NCI-H748 treated with DMSO at 0.1 percent for 48 hours (cell line): ENCODE measurements around the gene EEIG2.

Experiments
- DNase-seq: peaks from one replicate; lab custom pipeline; 2025; lab: John Stamatoyannopoulos, UW

The EEIG2 gene

DNA sequence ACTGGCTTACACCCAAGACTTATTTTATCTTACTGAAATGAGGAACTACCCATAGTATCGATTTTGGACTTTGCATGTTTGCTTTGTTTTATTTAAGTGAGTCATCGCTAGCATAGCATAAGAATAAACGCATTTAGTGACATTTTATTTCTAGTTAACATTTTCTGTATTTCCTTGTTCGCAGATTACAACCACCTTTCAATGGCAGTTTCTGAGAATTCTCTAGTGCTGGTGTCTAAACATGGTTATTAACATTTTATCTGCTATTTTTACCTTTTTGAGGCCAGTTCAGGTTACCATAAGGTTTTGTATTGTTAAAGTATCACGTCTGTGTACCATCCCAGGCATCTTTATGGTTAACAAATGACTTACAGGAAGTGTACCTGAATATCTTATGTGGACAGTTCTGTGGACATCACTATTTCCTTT is 24.5 kb downstream of the EEIG2 start:
- DNase-seq = no peak

DNA sequence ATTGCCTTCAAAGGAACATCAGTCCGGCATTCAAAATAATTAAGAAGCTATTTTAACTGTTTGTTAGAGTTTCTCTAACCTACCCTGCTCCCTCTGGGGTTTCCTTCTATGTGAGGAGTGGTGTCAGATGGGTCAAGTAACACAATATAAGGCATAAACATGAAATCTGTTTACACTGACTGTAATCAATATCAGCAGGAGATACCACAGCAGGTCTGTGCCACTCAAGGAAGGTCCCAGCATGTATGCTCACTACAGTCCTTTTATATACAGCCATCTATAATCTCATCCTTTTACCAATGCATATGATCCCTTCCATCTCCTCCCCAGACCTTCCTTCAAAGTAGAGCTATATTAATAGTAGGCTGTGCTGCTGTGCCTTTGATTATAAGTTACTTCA is 25.4 kb downstream of the EEIG2 start:
- DNase-seq = no peak

DNA sequence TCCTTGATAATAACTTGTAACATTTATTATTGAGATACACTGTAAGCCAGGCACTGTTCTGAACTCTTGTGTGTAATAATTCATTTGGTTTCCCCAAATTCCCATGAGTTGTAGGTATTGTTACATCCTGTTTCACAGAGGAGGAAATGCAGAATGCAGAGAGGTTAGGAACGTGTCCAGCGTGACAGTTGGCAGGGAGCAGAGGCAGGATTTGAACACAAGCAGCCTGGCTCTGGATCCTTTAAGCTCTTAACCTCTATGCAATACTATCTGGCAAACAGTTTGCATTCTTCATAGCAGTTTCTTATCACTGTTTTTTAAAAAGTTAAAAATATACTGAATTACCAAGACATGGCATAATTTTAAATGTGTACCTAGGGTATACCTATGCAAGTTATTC is 30.5 kb downstream of the EEIG2 start:
- DNase-seq = no peak

DNA sequence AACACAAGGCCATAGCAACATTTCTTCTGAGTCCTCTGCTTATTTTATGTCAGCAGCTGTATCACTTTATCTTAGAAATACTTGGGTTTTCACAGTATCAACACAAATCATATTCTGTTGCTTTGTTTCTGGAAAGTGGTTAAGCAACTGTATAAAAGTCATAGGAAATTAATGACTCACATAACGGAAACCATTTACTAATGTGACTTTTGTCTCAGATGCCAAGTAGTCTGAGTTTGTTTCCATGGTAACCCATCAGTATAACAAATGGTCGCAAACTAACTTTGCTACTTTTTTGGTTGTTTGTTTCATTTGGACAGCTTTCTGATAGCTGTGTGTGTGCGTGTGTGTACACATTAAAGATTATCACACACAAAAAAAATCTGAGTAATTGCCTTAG is 31.1 kb downstream of the EEIG2 start:
- no peak for DNase-seq

DNA sequence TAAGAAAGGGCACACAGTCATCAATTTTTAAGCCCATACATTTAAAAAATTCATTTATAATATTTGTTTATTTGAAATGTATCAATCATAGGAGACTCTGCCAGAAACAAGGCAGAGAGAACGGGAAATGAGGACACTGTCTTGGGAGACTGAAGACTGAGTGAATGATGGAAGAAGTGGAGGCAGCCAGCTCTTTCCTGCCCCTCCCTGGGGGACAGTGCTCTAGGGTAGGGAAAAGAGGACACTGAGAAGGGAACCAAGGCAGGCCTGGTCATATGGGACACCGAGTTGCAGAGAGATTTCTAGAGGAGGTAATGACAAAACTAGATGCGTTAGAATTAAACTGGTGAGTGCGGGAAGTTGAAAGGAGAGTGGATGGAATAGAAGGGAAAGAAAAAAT is 31.6 kb downstream of the EEIG2 start:
- no peak for DNase-seq

DNA sequence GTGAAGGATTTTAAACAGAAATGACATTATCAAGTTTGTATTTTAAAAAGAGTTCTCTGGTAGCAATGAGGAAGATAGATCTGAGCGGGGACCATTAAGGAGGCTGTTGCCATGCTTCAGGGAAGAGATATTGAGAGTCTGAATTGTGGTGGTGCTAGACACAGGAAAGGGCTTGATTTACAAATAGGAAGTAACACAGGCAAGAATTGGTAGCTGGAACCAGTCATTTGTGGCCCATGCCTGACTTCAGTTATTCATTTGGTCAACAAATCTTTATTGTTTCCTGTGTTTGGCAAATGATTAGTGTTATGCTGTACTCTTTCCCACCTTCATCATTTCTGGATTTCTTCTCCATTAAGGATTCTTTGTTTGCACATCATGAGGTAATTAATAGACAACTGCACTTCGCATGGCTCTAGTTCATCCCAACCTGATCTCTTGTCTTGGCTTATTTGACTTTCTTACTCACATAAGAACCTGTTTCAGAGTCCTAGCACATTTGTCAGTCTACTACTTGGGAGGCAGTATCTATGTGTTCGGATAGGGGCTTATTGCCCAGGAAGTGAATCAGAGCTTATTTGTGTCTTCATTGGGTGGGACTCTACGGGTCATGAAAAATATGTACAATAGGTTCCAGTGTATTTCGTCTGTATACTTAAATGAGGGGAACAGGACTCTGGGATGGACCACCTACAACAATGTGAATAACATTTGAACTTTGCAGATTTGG is 32.3 kb downstream of the EEIG2 start:
- no peak for DNase-seq

DNA sequence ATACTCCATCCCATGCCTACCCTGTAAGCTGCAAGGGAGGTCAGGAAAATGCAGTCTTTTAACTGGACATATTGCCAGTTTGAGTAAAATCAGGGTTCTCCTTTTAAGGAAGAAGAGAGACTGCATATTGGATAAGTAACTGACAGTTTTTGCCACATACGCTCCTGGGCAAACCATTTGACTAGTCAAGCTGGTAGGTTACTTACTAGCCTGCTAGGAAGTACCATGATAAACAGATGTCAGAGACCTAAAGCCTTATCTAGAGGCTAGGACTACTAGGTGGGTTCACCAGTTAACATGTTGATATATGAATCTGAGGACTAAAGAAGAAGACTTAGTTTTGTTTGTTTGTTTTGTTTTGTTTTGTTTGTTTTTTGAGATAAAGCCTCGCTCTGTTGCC is 33.5 kb downstream of the EEIG2 start:
- no peak for DNase-seq

DNA sequence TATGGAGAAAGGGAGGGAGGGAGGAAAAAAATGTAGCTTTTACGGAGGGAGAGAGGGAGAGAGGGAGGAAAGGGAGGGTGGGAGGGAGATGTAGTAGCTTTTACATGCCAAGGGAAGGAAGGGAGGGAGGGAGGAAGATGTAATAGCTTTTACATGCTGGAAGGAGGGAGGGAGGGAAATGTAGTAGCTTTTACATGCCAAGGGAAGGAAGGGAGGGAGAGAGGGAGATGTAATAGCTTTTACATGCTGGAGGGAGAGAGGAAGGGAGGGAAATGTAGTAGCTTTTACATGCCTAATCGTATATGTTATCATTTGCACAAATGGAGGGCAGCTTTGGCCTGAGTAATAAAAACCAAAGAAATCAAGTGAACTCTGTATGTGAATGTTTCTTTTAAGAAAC is 35.6 kb downstream of the EEIG2 start:
- DNase-seq = no peak

DNA sequence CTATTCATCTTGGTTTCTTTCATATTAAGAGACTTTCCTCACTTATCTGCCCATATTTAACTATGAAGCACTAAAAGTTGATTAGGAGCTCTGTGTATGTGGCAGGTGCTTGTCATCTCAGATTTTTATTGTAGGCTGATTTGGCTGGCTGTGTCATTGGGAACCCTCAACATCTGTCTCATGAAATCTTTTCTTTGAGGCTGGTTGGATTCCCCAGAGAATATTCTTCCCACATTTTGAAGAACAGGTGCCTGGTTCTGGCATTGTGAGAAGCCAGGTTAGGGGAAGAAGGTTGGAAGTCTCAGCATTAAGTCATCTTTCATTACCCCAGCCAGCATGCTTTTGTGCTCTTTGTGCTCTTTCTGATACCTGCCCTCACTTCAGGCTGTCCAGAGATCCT is 37.1 kb downstream of the EEIG2 start:
- no peak for DNase-seq

DNA sequence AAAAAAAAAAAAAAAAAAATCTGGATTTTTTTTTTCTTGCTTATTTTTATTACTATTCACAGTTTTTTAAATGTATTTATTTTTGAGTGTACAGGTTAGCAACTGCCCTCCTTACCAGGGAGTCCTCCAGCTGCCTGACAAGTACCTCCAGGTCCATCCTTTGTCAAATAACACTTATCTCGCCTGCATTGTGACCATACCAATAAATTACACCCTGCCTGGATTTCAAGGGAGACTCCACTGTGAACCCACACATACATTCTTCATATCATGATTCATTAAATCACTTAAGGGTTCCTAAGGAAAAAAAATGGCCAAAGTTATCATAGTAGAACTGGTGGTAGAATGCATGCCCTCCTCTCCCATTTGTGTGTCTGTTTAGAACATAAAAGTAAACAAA is 38.4 kb downstream of the EEIG2 start:
- no peak for DNase-seq

DNA sequence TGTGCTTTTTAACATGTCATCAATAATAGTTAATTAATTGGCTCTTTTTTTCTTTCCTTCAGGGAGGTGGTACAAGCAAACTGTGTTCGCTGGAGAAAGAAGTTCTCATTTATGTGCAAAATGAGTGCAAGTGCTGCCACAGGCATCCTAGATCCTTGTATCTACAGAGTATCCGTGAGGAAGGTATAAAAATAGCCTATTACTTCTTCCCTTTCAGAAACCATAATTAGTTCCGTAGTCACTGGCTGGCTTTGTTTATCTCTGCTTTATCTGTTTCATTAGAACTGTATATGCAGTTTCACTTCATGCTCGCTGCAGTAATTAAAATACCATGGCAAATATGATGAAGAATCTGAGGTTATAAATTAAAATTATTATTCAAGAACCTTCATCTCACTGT is 40.6 kb downstream of the EEIG2 start:
- DNase-seq = no peak

DNA sequence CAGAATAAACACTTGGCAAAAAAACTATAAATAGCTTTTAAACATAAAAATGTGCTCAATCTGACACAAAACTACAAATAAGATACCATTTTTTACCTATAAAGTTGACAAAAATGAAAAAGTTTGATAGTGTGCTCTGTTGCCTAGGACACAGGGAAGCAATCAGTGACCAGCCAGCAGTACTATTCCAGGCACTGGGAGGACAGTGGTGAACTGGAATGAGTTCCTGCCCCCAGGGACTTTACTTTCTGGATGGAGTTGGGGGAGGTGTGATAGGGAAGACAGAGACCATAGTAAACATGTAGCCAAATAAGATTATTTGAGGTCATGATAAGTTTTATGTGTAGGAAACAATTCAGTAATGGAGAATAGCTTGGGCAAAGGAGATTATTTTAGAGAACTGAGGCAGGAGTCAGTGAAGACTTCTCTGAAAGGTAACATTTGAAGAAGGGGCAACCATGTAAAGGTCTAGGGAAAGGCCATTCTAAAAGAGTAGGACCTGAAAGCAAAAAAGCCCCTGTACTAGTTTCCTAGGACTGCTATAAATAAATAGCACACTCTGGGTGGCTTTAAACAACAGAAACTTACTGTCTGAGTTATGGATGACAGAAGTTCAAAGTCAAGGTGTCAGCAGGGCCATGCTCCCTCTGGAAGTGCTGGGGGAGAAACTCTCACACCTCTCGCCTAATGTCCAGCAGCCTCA is 42.0 kb downstream of the EEIG2 start:
- DNase-seq = no peak

DNA sequence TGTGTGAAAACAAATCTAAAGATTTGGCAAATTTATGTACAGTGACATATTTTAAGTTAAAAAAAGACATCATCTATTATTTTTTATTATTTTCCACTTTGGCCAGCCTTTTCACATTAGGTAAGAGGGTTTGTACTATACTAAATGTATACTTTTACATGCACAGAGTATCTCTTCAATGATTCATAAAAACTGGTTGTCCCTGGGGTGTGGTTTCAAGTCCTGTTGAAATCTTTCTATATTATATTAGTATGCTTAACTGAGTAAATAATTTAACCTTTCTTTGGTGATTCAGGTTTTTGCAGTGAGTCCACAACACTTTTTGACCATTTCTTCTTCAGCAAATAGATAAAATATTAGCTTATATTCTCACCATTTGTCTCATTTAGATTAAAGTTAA is 45.7 kb downstream of the EEIG2 start:
- DNase-seq = no peak

DNA sequence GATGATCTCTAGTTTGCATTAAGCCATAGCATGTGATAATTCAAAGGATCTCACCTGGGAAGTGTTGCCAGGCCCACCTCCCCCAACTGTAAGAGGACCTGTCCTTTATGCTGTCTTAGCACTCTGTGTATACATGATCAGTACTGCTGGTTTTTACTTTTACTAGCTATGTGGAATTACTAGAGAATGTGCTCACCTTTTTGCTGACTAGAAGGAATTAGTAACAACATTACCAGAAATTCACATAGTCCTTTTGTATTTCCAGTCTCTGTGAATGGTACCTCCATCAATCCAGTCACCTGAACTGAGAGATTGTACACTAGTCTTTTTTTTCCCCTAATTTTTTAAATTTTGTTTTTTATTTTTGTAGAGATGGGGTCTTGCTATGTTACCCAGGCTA is 46.6 kb downstream of the EEIG2 start:
- DNase-seq = no peak

DNA sequence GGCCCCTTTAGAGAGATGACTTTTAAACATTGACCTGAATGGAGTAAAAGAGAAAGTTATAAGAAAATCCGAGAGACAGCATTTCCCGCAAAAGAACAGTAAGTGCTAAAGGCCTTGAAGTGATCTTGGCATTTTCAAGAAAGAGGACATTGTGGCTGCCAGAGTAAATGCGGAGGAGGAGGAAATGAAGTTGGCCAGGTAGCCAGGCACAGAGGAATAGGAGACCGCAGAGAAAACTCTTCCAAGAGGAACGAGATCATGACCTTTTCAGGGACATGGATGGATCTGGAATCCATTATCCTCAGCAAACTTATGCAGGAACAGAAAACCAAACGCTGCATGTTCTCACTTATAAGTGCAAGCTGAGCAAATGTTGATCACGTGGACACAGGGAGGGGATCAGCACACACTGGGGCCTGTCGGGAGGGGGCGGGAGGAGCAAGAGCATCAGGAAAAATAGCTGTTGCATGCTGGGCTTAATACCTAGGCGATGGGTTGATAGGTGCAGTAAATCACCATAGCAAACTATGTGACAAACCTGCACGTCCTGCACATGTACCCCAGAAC is 49.7 kb downstream of the EEIG2 start:
- DNase-seq = no peak
